GM21529 (cell line): ENCODE data around the gene CAD.

ENCODE experiments used
- ATAC-seq: cut with Tn5 transposase; IDR thresholded peaks from one replicate; pipeline ENCODE4 v1.9.1; 2021; ENCODE audit not compliant: unreplicated experiment

CAD gene

DNA sequence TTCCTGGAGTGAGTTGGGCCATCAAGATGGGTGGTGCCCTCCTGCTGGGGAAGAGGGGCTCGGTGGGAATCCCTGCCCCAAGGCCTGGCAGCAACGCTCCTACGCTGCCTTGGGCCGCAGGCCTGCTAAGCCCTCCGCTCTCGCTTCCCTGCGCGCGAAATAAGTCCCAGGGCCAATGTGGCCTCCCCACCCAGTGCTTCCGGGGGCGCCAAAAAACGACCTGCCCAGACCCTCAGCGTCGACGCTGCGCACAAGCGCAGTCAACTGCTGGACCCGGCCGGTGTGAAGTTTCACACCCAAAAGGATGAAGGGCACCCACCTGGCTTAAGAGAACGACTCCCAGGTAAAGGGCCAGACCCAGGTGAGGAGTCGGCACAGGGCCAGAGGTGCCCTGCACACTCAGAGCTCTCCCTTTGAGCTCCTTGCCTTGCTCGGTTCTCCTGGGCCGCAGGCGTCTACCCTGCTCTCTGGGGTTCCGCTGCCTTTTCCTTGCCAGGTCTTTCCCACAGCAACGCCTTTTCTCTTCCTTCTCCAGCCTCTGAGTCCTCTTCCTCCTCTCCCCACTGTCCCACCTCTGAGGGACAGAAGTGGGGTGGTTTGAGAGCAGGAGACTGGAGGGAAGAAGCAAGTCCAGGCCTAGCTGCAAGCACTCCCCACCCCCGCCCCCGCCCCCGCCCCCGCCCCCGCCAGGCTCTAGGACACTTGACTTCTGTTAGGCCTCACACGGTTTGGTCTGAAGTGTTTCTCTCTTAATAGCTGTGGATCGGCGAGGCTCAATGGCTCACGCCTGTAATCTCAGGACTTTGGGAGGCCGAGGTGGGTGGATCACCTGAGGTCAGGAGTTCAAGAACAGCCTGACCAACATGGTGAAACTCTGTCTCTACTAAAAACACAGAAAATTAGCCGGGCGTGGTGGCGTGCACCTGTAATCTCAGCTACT lies 58.3 kb downstream of the CAD start, which contains the start of gene DNAJC5G:
Gene DNAJC5G, plus strand, starts transcription at position 223 of the 940 bp plus-strand sequence. CDS start 1,296 bp downstream, outside the sequence.
- no peak for ATAC-seq

- no peak for ATAC-seq
These were observed 60.8 kb downstream of the CAD start for GRCh38 chr2:27278010-27278409.

DNA sequence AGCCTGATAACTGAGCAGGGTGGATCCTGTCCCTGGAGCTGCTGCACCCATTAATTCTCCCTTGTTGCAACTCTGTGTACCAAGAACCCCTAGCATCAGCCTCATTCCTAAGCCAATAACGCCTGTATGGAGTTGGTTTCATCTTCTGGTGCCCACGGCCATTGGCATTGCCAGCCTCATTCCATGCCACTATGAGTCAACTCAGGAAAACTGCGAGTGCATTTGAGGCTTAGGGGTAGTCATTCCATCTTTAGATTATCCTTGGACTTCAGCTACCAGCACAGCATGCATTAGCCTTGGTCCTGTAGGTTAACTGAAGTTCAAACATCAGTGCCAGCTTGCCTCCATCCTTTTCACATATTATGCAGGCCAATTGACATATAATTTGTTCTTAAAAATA lies 63.7 kb downstream of the CAD start:
- no peak for ATAC-seq

DNA sequence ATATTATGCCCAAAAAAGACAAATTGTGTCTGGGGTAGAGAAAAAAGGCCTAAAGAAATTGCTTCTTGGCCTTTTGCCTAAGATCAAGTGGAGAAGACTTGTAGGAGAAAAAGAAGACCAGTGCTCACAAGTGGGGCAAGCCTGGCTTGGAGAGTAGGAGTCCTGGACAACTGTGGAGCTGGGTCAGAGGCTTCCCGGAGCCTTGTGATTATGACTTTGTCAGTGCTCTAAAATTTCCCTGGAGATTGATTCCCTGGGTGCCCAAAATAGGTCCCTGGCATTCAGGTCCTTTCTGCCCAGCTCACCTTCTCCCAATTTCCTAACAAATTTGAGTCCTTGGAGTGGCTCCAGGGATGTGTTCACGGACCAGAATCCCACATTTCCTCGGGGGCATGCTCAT lies 64.3 kb downstream of the CAD start:
- ATAC-seq, result no peak

DNA sequence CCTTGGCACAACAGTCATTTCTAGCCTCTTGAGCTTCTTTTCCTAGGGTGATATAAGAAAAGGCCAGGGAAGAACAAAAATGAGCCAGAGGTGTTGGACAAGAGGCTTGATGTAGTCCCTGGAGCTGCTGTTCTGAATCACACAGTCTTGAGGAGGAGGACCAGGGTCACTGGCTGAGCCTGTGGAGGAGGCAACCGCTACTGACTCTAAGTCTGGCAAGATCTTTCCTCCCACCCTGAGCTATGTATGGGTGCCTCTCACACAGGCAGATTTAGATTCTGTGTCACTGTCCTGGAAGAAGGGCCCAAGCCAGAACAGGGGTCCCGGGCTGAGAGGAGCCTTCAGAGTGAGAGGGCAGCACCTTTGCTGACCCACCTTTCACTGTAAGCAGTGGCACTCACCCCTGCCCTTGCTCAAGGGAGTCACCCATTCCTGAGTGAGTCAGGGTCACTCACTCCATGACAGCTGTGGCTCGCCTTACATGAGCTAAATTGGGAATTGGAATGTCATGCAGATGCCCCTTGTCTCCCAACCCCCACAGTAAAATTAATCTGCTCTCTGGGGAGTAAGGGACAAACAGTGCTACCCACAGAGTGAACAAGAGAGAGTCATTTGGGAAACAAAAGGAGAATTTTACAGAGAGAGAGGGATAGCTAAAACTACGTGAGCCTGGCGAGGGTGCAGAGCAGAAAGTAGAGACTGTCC lies 64.8 kb downstream of the CAD start, which contains the start of gene TRIM54:
Gene TRIM54, plus strand, starts transcription at position 575 of the 705 bp plus-strand sequence. CDS start 303 bp downstream, outside the sequence.
- ATAC-seq, result no peak

GRCh38 chr2:27282892-27283291 lies 65.7 kb downstream of the CAD start:
- no peak for ATAC-seq

- no peak for ATAC-seq
These were observed 67.8 kb downstream of the CAD start for GRCh38 chr2:27284996-27285395.

GRCh38 chr2:27285481-27285880 lies 68.3 kb downstream of the CAD start:
- ATAC-seq, result no peak

- ATAC-seq, result no peak
These were observed 71.4 kb downstream of the CAD start for GRCh38 chr2:27288610-27289009.

- ATAC-seq, result no peak
These were observed 73.4 kb downstream of the CAD start for GRCh38 chr2:27290549-27290948.

DNA sequence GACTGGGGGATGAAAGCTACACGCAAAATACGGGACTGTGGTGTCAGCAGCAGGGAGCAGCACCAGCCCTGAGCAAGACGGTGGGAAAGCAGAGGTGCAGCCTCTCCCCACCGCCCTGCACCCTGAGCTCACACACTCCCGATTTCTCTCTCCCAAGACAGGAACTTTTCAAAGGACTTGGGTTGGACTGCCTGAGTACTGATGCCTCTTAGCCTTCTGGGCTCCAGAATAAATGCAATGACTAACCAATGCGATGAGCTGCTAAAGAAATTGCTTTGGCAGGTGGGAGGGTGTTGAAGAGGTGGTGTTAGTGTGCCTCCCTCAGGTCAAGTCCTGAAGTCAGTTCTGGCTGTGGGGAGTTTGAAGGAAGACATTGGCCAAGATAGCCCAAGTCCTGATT lies 74.7 kb downstream of the CAD start:
- no peak for ATAC-seq
